Endometrial microvascular endothelial cells (primary cell): Measurements from ENCODE around the gene REST. TPM values are rescaled to one million over a fixed set of nuclear protein-coding genes. Genes with fewer than 3 reads are reported as not detected.

Experiments
- in situ Hi-C: cut with HindIII; loops from 2 replicates; pipeline ENCODE4 v1.10.0; 2017; ENCODE audit warnings: low sequenced_read_pairs, low pct_unique_long_range_greater_than_20kb; ENCODE audit errors: inconsistent ontology term
- total RNA-seq: library from RNA; depleted of rRNA; stranded (reverse); fragments of >200 nt; gene quantifications from one replicate; pipeline ENCODE4 v1.2.3, GENCODE V29; 2015; ENCODE audit errors: inconsistent ontology term

Gene REST
- total RNA-seq, 1 donor from 2014 or later: 24.9 TPM

- in situ Hi-C loops: no loop called here
Observed at GRCh38 chr4:56972809-56973208, 65.1 kb downstream of the REST start.

- in situ Hi-C loops: no loop called here
Observed at GRCh38 chr4:56973336-56973735, 65.6 kb downstream of the REST start.

DNA sequence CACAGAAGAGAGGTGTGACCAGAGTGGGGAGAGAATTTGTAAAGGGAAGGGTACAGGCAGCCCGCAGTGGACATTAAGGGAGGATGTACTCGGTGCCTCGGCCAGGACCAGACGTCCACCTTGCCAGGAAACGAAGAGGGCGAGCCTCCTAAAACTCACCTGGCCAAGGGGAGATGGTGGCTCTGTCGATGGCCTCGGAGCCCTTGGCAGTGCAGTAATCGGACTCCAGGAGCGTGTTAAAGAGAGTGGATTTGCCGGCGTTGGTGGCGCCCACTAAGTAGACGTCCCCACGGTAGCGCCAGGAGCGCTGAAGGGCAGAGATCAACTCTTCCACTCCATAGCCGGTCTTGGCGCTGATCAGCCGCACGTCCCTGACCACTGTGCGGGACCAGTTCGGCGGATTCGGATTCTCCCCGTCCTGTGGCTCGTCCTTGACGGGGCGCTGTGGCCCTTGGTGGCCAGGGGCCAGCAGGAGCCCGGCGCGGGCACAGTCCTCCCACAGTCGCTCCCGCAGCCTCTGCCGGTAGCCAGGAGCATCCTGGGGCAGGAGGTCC, 68.7 kb downstream of the REST start:
- in situ Hi-C loops: no loop called here

DNA sequence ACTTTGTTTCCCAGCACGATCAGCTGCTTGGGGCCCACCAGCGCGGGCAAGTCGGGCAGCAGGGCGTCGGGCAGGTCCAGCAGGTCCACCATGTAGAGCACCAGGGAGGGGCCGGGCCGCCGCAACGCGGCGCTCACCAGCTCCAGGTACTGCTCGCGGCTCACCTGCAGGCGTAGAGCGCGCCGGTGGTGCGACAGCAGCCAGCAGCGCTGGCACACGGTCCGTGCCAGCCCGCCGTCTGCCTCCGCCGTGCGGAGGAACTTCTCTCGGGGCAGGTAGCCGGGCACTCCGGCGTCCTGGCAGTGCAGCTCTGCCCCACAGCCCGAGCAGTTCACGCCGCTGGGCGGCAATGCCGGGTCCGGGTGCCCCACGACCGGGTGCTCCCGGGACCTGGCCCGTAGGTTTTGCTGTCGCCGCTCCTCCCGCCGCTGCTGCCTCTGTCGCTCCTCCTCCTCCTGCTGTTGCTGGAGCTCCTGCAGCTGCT, 69.2 kb downstream of the REST start:
- in situ Hi-C loops: no loop called here

GRCh38 chr4:56977321-56978012, 69.8 kb downstream of the REST start, which contains the start of gene NOA1:
Gene NOA1 (minus strand): TSS chr4:56977606. CDS start chr4:56977585, 21 bp downstream.
- in situ Hi-C loops: no loop called here

DNA sequence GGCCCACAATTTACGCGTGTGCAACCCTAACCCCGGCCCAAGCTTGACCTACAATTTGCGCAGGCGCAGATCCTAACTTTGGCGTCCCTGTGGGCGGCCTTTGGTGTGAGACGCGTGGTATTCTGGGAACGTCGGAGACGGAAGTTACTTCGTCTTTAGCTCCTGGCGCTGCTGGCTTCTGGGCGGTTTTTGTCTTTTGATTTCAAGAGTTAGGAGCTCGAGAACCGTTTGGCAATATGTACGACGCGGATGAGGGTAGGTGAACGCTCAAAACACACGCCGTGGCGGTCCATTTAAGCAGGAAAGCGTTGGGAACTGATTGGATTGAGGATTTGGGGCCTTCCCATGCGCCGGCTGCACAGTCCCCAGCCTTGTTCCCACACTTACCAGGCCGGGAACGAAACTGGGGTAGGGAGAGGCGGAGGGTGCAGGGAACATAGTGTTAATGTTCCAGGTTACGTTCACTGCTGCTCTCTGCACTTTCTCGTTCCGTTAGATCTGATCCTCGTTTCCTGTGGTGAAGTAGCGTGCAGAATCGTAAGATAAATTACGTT, 71.1 kb downstream of the REST start, which contains the start of gene POLR2B:
POLR2B (plus strand) TSS at position 147 of the 554 bp plus-strand sequence; CDS start at position 237, 90 bp downstream.
- in situ Hi-C loops: no loop called here

- in situ Hi-C loops: no loop called here
Observed at GRCh38 chr4:56979421-56980072, 71.8 kb downstream of the REST start.

- in situ Hi-C loops: no loop called here
Observed at GRCh38 chr4:56981795-56982201, 74.1 kb downstream of the REST start.

- in situ Hi-C loops: no loop called here
Observed at GRCh38 chr4:56986192-56986591, 78.5 kb downstream of the REST start.

DNA sequence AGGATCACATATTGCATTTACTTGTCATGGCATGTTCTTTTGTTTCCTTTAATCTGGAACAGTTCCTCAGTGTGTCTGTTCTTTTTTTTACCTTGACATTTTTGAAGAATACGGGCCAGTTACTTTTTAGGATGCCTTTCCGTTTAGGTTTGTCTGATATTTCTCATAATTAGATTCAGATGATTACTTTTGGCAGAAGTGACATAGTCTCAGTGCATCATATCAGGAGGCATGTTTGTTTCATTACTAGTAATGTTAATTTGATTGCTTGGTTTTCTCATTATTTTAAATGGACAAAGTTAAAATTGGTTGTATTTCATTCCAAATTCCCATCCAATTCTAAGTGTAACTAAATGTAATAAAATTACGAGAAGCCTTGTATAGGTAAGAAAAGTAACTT, 79.3 kb downstream of the REST start:
- in situ Hi-C loops: no loop called here

DNA sequence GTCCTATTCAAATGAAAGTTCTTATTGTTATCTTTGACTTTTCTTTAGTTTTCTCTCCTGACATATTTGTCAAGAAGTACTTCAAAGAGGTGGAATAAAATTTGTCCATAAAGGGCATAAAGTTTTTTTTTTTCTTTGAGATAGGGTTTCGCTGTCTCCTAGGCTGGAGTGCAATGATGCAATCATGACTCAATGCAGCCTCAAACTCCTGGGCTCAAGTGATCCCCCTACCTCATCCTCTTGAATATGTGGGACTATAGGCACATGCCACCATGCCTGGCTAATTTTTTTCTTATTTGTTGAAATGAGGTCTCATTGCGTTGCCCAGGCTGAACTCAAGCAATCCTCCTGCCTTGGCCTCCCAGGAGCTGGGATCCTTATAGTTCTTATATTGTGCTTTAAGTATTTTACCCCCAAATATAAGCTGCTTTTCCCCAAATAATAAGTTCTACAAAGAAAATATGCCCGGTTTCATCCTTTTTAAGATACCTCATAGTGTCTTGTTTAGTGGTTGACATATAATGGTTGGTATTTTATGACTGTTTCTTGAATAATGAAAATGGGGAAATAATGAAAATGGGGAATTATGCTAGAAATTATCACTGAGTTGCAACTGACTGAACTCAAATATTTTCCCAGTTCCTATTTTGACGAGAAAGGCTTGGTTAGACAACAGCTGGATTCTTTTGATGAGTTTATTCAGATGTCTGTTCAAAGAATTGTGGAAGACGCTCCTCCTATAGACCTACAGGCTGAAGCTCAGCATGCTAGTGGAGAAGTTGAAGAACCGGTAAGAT, 82.6 kb downstream of the REST start:
- in situ Hi-C loops: no loop called here

DNA sequence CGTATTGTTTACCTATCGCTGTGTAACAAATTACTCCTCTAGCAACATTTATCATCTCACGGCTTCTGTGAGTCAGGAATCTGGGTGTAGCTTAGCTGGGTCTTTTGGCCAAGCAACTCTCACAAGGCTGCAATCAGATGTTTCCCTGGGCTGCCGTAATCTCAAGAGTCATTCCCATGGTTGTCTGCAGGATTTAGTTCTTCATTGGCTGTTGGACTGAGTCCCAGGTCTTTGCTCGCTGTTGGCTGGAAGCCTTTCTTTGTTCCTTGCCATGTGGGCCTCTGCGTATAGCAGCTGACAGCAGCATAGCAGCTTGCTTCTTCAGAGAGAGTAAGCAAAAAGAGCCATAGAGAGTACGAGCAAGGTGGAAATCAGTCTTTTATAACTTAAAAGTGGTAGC, 87.8 kb downstream of the REST start:
- in situ Hi-C loops: no loop called here

GRCh38 chr4:56999751-57000150, 92.1 kb downstream of the REST start:
- in situ Hi-C loops: no loop called here

DNA sequence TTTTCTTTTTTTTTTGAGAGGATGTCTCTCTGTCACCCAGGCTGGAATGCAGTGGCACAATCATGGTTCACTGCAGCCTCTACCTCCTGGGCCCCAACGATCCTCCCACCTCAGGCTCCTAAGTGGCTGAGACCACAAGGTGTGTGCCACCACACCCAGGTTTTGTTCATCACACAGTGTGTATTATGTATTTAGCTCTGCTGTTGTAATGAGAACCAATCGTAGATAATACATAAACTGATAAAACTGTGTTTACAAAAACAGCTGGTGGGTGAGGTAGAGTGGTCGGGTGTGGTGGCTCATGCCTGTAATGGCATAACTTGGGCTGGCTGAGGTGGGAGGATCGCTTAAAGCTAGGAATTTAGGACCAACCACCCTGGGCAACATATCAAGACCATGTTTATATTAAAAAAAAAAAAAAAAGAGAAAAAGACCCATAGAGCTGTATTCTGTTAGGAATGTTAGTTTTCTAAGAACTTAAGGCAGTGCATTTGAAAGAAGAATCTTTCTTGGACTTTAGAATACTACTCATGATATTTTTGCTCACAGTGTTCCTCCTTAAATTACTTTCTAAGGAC, 105.9 kb downstream of the REST start:
- in situ Hi-C loops: no loop called here

Other genes starting within 250 kb of the REST start
- 108 TPM for gene HOPX, start 226.6 kb upstream of the REST start, total RNA-seq
- gene SPINK2, start 86.2 kb upstream of the REST start, total RNA-seq: not detected
- gene NOA1, start 69.7 kb downstream of the REST start, total RNA-seq: 19.0 TPM
- 90.5 TPM for gene POLR2B, start 71.0 kb downstream of the REST start, total RNA-seq
- gene IGFBP7, start 202.5 kb downstream of the REST start, total RNA-seq: 602 TPM